SK-N-SH (cell line): Measurements from ENCODE around the gene KLF13.

Experiments
- CTCF ChIP-seq: fragments of 200-600 bp; sonication (generic); IDR thresholded peaks from 2 replicates; pipeline ENCODE4 v1.6.1; 2017; ENCODE audit warnings: antibody characterized with exemption, mild to moderate bottlenecking, moderate library complexity
- JUND ChIP-seq: IDR thresholded peaks from 2 replicates; pipeline ENCODE4 v1.4.0; 2012
- MEF2A ChIP-seq: IDR thresholded peaks from 2 replicates; pipeline ENCODE4 v1.4.0; 2012; ENCODE audit warnings: low read depth, borderline replicate concordance
- PBX3 ChIP-seq: IDR thresholded peaks from 2 replicates; pipeline ENCODE4; 2012
- POLR2AphosphoS5 ChIP-seq: IDR thresholded peaks from 2 replicates; pipeline ENCODE4 v1.6.1; 2012; ENCODE audit warnings: low read depth, low read length
- RCOR1 ChIP-seq: fragments of 150-350 bp; IDR thresholded peaks from 2 replicates; pipeline ENCODE4 v1.6.1; 2017; ENCODE audit warnings: antibody characterized with exemption, low read length
- SIN3A ChIP-seq: IDR thresholded peaks from 2 replicates; pipeline ENCODE4 v1.6.1; 2012; ENCODE audit warnings: low read depth, mild to moderate bottlenecking, low read length, moderate library complexity, borderline replicate concordance
- USF2 ChIP-seq: fragments of 150-350 bp; IDR thresholded peaks from 2 replicates; pipeline ENCODE4 v1.6.1; 2017; ENCODE audit warnings: antibody characterized with exemption, low read length, low read depth, borderline replicate concordance

- no peak for TF ChIP-seq MEF2A
- TF ChIP-seq CTCF: no peak
- no peak for TF ChIP-seq RCOR1
- no peak for TF ChIP-seq USF2
- no peak for TF ChIP-seq POLR2AphosphoS5
- no peak for TF ChIP-seq PBX3
- no peak for TF ChIP-seq SIN3A
- TF ChIP-seq JUND: no peak
Observed at GRCh38 chr15:31373970-31374369, 47.3 kb downstream of the KLF13 start.
